Medulla oblongata (tissue), 1 donor: Measurements from ENCODE around the gene NEK9.
A peak's percentile ranks its signal among the peaks of the same experiment; 100 is the strongest.
"Not testable (repeated sequence)": the region's sequence is repeated elsewhere in the genome, so short reads cannot be mapped to it uniquely, and the experiment has no call there.

Source experiments
- DNase-seq: peaks from one replicate; pipeline ENCODE4 v3.0.0-alpha.2; 2015; ENCODE audit errors: extremely low spot score

Gene NEK9

GRCh38 chr14:75107186-75107585 lies 19.7 kb downstream of the NEK9 start:
- no peak for DNase-seq

- no peak for DNase-seq
Observed at GRCh38 chr14:75101491-75101890, 25.4 kb downstream of the NEK9 start.

- no peak for DNase-seq
Observed at GRCh38 chr14:75098682-75099081, 28.2 kb downstream of the NEK9 start.

GRCh38 chr14:75098212-75098611 lies 28.6 kb downstream of the NEK9 start:
- DNase-seq: no peak

- no peak for DNase-seq
Observed at GRCh38 chr14:75096959-75097358, 29.9 kb downstream of the NEK9 start.

- DNase-seq: no peak
Observed at GRCh38 chr14:75095690-75096089, 31.2 kb downstream of the NEK9 start.

- no peak for DNase-seq
Observed at GRCh38 chr14:75094896-75095295, 32.0 kb downstream of the NEK9 start.

- DNase-seq: no peak
Observed at GRCh38 chr14:75092698-75093097, 34.1 kb downstream of the NEK9 start.

GRCh38 chr14:75091251-75091650 lies 35.6 kb downstream of the NEK9 start:
- no peak for DNase-seq

GRCh38 chr14:75090353-75090752 lies 36.5 kb downstream of the NEK9 start:
- no peak for DNase-seq

- peak; percentile 80 for DNase-seq
Observed at GRCh38 chr14:75088566-75089373, 38.1 kb downstream of the NEK9 start.

GRCh38 chr14:75088153-75088552 lies 38.7 kb downstream of the NEK9 start:
- DNase-seq: no peak

GRCh38 chr14:75084513-75084912 lies 42.3 kb downstream of the NEK9 start:
- no peak for DNase-seq

GRCh38 chr14:75083271-75083670 lies 43.6 kb downstream of the NEK9 start:
- no peak for DNase-seq

- no peak for DNase-seq
Observed at GRCh38 chr14:75081660-75082229, 45.1 kb downstream of the NEK9 start.

GRCh38 chr14:75079521-75079920 lies 47.3 kb downstream of the NEK9 start:
- DNase-seq: no peak

GRCh38 chr14:75077794-75078193 lies 49.1 kb downstream of the NEK9 start:
- DNase-seq: no peak

- DNase-seq: no peak
Observed at GRCh38 chr14:75070383-75070782, 56.5 kb downstream of the NEK9 start.

- no peak for DNase-seq
Observed at GRCh38 chr14:75069811-75070145, 57.1 kb downstream of the NEK9 start.

GRCh38 chr14:75069121-75069810 lies 57.6 kb downstream of the NEK9 start, which contains the start of gene ZC2HC1C:
TSS of gene ZC2HC1C (plus strand) at chr14:75069641. CDS start at chr14:75070574, 933 bp downstream.
- DNase-seq: peak; percentile 96

GRCh38 chr14:75068294-75069120 lies 58.3 kb downstream of the NEK9 start:
- DNase-seq: peak; percentile 35

GRCh38 chr14:75067765-75068164 lies 59.1 kb downstream of the NEK9 start:
- not testable (repeated sequence) for DNase-seq
